Measurements from ENCODE around the gene ZDHHC16.
"Not testable (repeated sequence)": the region's sequence is repeated elsewhere in the genome, so short reads cannot be mapped to it uniquely, and the experiment has no call there.

The ZDHHC16 gene

GRCh38 chr10:97474918-97475317, 28.9 kb downstream of the ZDHHC16 start:
- H3K27me3 ChIP-seq (replicated peaks), result no peaks in the 10 kb centered on the region
- H3K36me3 ChIP-seq (replicated peaks), result peaks cover 74% of the 10 kb centered on the region
- H3K4me3 ChIP-seq (ENCODE audit: low read depth, low read length), result no peak overlapping the region
- no peak overlapping the region for H3K27ac ChIP-seq
- no peak for DNase-seq
- in situ Hi-C loops (cut with HindIII; ENCODE audit: low pct_ligation_motif_present, low sequenced_read_pairs), result no loop called here
- no peak for TF ChIP-seq CTCF (IDR thresholded peaks at IDR 0.05; ENCODE audit: low read depth, low read length, missing control alignments)

GRCh38 chr10:97475936-97476594, 30.1 kb downstream of the ZDHHC16 start:
- in situ Hi-C loops (cut with HindIII; ENCODE audit: low pct_ligation_motif_present, low sequenced_read_pairs), result no loop called here
- Histone ChIP-seq H3K27me3 (replicated peaks) (no peaks in the 10 kb centered on the region), H3K4me3 (ENCODE audit: low read depth, low read length) (no peak overlapping the region), H3K36me3 (replicated peaks) (peaks cover 76% of the 10 kb centered on the region), H3K27ac (no peak overlapping the region)
- no peak for TF ChIP-seq CTCF (IDR thresholded peaks at IDR 0.05; ENCODE audit: low read depth, low read length, missing control alignments)
- peak; percentile 40 for DNase-seq

- peaks cover 63% of the 10 kb centered on the region for H3K36me3 ChIP-seq (replicated peaks)
- H3K27me3 ChIP-seq (replicated peaks); DNase-seq; H3K4me3 ChIP-seq (ENCODE audit: low read depth, low read length); H3K27ac ChIP-seq; in situ Hi-C loops (cut with HindIII; ENCODE audit: low pct_ligation_motif_present, low sequenced_read_pairs): not testable (repeated sequence)
Measured at GRCh38 chr10:97479410-97479809, 33.4 kb downstream of the ZDHHC16 start.

- Histone ChIP-seq H3K27ac (no peak overlapping the region), H3K36me3 (replicated peaks) (peaks cover 61% of the 10 kb centered on the region), H3K4me3 (ENCODE audit: low read depth, low read length) (no peak overlapping the region), H3K27me3 (replicated peaks) (no peaks in the 10 kb centered on the region)
- in situ Hi-C loops (cut with HindIII; ENCODE audit: low pct_ligation_motif_present, low sequenced_read_pairs), result no loop called here
- no peak for TF ChIP-seq CTCF (IDR thresholded peaks at IDR 0.05; ENCODE audit: low read depth, low read length, missing control alignments)
- DNase-seq, result no peak
Measured at GRCh38 chr10:97479939-97480338, 34.0 kb downstream of the ZDHHC16 start.

- peaks cover 58% of the 10 kb centered on the region for H3K36me3 ChIP-seq (replicated peaks)
- no peak for DNase-seq
- no peaks in the 10 kb centered on the region for H3K27me3 ChIP-seq (replicated peaks)
- TF ChIP-seq CTCF (IDR thresholded peaks at IDR 0.05; ENCODE audit: low read depth, low read length, missing control alignments), result no peak
- in situ Hi-C loops (cut with HindIII; ENCODE audit: low pct_ligation_motif_present, low sequenced_read_pairs), result no loop called here
- no peak overlapping the region for H3K4me3 ChIP-seq (ENCODE audit: low read depth, low read length)
- no peak overlapping the region for H3K27ac ChIP-seq
Measured at GRCh38 chr10:97481071-97481470, 35.1 kb downstream of the ZDHHC16 start.

- H3K27me3 ChIP-seq (replicated peaks), result no peaks in the 10 kb centered on the region
- no peak for DNase-seq
- H3K27ac ChIP-seq, result no peak overlapping the region
- in situ Hi-C loops (cut with HindIII; ENCODE audit: low pct_ligation_motif_present, low sequenced_read_pairs), result no loop called here
- TF ChIP-seq CTCF (IDR thresholded peaks at IDR 0.05; ENCODE audit: low read depth, low read length, missing control alignments), result no peak
- H3K36me3 ChIP-seq (replicated peaks), result peaks cover 46% of the 10 kb centered on the region
- no peak overlapping the region for H3K4me3 ChIP-seq (ENCODE audit: low read depth, low read length)
Measured at GRCh38 chr10:97482381-97482780, 36.4 kb downstream of the ZDHHC16 start.
